ENCODE data around the gene NTM.

GRCh38 chr11:132048040-132048439 is 677.6 kb downstream of the NTM start:
- TF ChIP-seq CTCF (IDR thresholded peaks at IDR 0.05; ENCODE audit: low read length) (no peak), EZH2 (IDR thresholded peaks at IDR 0.05; ENCODE audit: borderline replicate concordance, low read length) (no peak)

Measured in OCI-LY1 (cell line).